ENCODE data around the gene STUM.

STUM gene

DNA sequence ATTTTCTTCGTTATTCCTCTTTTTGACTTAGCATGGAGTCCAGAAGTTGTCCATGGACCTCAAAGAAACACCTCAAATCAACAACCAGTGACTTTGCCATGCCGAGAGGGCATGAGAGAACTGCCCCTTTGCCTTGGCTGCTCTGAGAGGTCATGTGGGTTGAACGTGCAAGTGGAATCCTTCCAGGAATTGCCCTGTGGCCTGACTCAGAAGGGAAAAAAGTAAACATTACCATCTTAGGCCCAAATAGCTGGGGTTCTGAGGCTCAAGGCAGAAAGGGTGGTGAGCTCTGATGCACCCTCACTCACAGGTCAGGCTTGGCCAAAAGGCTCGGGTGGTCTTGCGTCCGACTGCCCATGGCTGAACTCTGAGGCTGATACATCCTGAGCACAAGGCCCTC, 15.1 kb downstream of the STUM start:
- DNase-seq, result no peak

DNA sequence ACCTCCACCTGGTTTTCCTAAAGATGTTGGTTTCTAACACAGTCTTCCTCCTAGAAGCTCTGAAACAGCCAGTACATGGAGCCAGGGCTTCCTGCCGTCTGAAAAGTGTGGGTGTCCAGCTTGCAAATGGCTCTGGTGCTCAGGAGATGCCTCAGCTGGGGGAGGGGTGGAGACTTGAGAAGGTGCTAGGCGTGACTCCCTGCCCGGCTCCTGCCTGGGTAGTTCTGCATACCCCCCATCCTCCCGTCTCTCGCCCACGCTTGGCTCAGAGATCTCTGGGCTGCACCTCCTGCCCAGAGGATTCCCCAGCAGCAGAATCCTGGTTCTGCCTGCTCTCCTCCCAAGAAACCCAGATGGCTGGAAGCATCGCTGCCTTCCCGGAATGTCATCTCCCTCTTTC, 16.9 kb downstream of the STUM start:
- DNase-seq, result no peak

DNA sequence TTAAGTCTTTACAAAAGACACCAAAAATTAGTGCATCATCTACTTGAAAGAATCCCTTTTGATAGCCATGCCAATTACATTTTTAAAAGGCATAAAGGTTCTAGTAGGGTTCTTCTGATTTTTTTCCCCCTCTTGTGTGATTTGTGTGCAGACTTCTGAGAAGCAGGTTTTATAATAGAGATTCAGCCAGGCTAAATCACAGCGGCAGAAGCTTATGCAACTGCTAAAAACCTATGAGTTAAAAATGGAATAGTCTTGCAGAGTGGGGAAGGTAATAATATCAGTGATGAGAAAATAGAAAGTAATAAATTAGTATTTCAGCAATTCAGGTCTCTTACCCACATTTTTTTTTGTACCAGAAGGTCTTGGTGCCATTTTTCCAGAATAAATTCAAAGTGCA, 17.7 kb downstream of the STUM start:
- no peak for DNase-seq

DNA sequence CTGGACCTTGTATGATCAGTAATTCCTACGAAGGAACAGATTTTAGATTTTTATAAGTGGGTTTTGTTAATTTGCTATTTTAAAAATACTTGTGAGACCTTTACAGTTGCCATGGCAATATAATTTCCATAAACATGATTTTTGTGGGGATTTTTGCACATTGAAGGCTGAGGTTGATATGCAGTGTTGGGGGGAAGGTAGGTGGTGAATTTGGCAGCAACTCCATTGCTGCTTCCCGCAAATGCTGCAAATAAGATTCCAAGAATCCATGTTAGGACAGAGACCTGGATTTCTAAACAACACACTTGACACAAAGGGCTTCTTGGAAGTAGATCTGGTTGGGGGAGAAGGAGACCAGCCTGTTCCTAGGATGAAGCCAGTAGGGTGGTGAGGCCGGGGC, 18.2 kb downstream of the STUM start:
- no peak for DNase-seq

- no peak for DNase-seq
Measured at GRCh38 chr1:226568077-226568831, 19.7 kb downstream of the STUM start.

DNA sequence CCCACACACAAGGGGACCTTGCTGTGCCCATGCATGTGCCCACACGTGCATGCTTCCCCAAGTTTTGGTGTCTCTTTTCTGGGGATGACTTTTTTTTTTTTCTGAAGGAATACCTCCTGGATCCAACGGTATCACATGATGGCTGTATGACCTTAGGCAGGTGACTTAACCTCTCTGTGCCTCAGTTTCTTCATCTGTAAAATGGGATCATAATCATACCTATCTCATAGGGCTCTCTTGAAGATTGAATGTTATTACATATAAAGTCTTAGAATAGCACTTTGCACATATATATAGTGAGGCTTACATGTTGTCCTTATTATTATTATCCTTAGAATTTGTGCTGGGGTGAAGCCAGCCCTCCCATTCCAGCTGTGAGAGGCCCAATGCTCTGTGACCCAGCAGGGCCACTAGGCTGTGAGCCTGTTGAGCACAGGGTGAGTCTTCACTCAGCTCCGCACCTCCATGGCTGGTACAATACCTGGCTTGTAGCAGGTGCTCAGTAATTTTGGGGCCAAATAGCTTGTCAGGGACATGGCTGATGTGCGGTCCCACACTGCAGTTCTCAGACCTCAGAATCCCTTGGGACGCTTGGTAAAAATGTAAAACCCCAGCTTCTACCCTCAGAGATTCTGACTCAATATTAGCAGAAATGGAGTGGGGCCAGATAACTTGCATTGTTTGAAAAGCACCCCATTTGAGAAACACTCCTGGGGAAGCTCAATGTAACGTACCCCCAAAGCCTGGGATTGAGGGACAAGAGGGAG, 20.6 kb downstream of the STUM start:
- DNase-seq, result no peak

GRCh38 chr1:226569879-226570547, 21.4 kb downstream of the STUM start:
- DNase-seq, result peak; percentile 43 to 54

DNA sequence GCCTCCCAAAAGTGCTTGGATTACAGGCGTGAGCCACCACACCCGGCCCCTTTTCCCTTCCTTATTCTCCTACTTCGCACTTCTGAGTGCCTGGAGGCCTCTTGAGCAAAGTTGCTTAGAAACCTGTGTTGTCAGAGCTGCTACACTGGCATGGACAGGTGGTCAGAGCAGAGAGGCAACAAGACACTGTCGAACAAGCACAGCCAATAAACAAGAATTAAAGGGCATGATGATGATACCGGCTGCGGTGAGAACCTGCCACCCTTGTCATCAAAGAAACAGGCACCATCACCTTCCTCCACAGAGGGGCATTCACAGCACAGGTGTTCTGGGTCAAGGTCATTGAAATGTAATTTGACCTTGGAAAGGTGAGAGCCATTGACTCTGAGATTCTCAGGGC, 23.3 kb downstream of the STUM start:
- DNase-seq, result no peak

- no peak for DNase-seq
Measured at GRCh38 chr1:226572325-226572726, 23.8 kb downstream of the STUM start.

DNA sequence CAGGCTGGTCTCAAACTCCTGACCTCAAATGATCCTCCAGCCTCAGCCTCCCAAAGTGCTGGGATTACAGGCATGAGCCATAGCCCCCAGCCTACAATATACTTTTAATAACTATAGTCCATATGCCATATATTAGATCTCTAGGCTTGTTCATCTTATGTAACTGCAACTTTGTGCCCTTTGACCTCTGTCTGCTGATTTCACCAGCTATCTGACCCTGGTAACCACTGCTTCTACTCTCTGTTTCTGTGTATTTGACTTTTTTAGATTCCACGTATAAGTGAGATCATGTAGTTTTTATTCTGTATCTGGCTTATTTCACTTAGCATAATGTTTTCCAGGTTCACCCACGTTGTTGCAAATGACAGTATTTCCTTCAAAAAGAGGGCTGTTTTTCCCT, 25.5 kb downstream of the STUM start:
- no peak for DNase-seq

- DNase-seq, result no peak
Measured at GRCh38 chr1:226574591-226575435, 26.2 kb downstream of the STUM start.

DNA sequence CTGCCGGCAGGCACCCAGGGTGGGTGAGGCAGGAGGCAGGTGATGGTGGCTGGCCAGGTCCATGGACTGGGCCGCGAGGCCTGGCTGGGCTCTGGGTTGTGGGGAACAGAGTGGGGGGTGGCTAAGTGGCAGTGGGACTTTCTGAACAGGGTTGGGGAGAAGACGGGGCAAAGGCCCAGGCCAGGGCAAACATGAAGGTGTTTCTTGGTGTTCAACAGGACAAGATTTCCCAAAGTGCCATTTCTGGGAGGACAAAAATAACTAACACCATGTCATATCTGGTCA, 26.8 kb downstream of the STUM start:
- DNase-seq, result no peak

GRCh38 chr1:226575739-226576378, 27.3 kb downstream of the STUM start:
- DNase-seq, result no peak

GRCh38 chr1:226576601-226577000, 28.0 kb downstream of the STUM start:
- DNase-seq, result no peak

DNA sequence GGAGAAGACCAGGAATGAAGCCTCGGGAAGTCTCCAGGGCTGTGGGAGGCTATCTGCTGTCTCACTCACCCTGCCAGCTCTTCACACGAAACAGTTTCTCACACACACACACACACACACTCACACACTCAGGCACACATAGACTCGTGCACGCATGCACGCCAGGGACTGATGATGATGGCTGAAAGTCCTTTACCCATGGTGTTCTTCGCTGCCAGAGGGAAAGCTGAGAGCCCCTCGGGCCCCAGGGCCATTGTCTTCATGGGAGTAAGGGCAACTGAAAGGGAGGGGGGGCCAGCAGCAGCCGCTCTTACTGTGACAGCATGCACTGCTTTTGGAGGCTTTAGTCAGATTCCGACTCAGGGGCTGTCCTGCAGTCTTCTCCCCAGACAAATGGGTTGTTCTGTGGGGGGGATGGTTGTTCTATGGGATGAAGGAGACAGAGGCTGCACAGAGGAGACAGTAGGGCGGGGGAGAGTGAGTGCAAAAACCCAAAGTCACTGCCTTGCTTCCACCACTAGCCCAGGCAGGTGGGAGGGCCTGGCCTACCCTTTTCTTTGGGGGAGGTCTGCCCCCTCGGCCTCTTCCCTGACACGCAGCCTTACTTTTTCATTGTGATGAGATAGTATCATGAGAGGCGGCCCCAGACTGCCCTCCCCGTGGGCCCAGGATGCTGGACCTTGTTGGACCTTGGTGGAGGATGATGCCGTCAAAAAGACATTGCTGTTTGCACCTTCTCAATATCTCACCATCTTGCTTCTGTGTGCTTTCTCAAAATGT, 29.0 kb downstream of the STUM start:
- DNase-seq, result no peak

DNA sequence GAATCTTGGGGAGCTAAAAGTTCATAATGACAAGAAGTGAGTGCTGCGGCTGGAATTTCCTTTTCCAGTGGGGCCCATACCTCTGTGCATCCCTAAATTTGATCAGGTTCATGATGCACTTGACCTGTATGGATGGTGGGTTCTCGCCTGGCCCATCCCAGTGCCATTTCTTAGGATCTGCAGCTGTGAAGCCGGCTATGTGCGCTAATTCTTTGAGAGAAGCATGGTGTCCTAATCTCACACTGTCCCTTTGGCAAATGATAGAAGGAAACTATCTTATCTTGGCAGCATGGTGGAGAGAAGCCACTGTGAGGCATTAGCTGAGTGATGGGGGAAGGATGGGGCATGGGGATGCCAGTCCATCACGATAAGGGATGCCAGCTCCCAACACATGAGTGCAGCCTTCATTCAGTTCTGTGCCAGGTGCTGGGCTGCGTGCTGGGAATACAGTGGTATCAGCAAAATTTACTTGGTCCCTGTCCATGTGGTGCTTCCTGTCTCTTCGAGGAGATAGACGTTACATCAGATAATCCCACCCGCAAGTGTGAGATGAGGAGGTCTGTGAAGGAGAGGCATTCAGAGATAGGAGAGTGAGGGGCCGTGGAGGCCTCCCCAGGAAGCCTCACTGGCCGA, 30.5 kb downstream of the STUM start:
- DNase-seq, result no peak

DNA sequence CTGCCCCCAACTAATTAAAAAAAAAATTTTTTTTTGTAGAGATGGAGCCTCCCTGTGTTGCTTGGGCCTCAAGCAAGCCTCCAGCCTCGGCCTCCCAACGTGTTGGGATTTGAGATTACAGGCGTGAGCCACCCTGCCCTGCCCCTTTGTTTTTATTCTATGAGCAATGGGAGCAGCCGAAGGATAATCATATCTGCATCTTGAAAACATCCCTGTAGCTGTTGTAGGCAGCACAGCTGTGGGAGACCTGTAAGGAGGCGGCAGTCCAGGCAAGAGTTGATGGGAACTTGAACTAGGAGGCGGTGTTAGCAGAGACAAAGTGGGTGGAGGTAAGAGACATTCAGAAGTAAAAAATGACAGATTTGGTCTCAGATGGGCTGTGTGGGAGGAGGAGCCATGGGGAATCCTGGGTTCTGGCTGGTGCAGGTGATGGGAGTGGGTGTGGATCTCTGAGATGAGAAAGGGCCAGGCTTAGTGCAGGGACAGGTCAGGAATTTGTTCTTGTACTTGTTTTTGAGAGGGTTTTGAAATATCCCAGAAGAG, 31.3 kb downstream of the STUM start:
- DNase-seq, result no peak

GRCh38 chr1:226580625-226581270, 32.2 kb downstream of the STUM start:
- no peak for DNase-seq

DNA sequence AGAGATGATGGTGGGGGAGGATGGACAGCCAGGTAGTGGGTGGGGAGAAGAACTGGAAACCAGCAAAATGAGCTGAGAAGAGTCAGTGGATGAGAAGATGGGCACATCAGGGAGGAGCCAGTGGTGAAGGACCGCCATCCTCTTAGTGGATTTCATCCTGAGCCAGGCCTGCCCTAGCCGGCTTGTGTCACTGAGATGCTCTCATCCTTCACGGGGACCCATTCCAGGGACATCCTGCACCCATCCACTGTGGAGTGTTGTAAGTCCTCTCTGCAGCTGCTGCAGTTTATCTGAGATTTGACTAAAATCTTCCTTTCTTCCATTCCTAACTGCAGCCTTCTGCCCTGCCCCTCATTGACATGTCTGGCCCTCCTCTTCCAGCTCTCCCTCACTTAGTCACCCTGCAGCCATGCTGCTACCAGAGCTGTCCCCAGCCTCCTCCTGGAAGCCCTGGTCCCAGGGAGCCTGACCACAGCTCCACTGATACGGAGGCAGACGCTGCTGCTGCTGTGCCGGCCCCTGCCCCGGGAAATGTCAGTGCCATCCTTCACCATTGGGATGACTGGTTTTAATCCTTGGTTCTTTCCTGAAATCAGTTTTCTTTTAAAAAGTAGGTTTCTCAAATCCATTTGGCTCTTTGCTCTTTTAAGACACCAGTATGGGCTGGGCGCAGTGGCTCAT, 33.2 kb downstream of the STUM start:
- no peak for DNase-seq

DNA sequence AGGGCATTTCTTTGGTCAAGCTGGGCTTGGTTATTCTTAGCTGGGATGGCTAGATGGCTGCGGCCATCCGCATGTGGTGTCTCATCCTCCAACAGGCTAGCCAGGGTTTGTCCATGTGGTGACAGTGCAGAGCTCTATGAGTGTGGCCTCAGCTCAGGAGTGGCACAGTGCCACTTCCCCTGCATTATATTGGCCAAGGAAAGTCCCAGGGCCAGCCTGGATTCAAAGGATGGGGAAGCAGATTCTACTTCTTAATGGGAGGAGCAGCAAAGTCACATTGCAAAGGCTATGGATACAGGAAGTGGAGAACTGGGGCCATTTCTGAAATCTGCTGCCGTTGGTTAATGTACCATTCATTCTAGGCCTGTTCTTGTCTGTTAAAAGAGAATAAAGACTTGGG, 34.4 kb downstream of the STUM start:
- no peak for DNase-seq
